OCI-LY1 (cell line): Measurements from ENCODE around the gene PRLH.

ENCODE experiments used
- H2AFZ ChIP-seq: fragments of 200-600 bp; sonication (generic), shearing (Covaris generic); 2 replicates; pipeline ENCODE4 v1.6.0; 2014; ENCODE audit warnings: antibody characterized with exemption, mild to moderate bottlenecking, low read length
- H3F3A ChIP-seq: fragments of 200-600 bp; sonication (generic), shearing (Covaris generic); 2 replicates; pipeline ENCODE4 v1.6.0; 2014; ENCODE audit warnings: mild to moderate bottlenecking, antibody characterized with exemption, low read length, moderate library complexity; ENCODE audit not compliant: insufficient read depth
- H3K27ac ChIP-seq: fragments of 200-600 bp; sonication (generic); 2 replicates; pipeline ENCODE4 v1.5.1; 2014; ENCODE audit warnings: low read length, mixed run types, mild to moderate bottlenecking, low read depth; ENCODE audit not compliant: poor library complexity, severe bottlenecking
- H3K27me3 ChIP-seq: fragments of 200-600 bp; sonication (generic); 2 replicates; pipeline ENCODE4 v1.6.0; 2014; ENCODE audit warnings: antibody characterized with exemption, mild to moderate bottlenecking, low read length, moderate library complexity; ENCODE audit not compliant: insufficient read depth
- H3K36me3 ChIP-seq: fragments of 200-600 bp; sonication (generic); 2 replicates; pipeline ENCODE4 v1.6.1; 2014; ENCODE audit warnings: mild to moderate bottlenecking, antibody characterized with exemption, low read length, moderate library complexity, mixed read lengths; ENCODE audit not compliant: insufficient read depth
- H3K4me1 ChIP-seq: fragments of 200-600 bp; sonication (generic); 2 replicates; pipeline ENCODE4 v1.5.1; 2014; ENCODE audit warnings: mild to moderate bottlenecking, low read length, moderate library complexity; ENCODE audit not compliant: insufficient read depth, severe bottlenecking
- H3K4me2 ChIP-seq: fragments of 200-600 bp; sonication (generic), shearing (Covaris generic); 2 replicates; pipeline ENCODE4 v1.6.1; 2014; ENCODE audit warnings: low read length
- H3K4me3 ChIP-seq: fragments of 200-600 bp; sonication (generic); 2 replicates; pipeline ENCODE4 v1.5.1; 2014; ENCODE audit warnings: low read length, low read depth, mild to moderate bottlenecking, mixed read lengths; ENCODE audit not compliant: poor library complexity, severe bottlenecking
- H3K79me2 ChIP-seq: fragments of 200-600 bp; shearing (Covaris generic); 2 replicates; pipeline ENCODE4 v1.6.1; 2016; ENCODE audit warnings: mixed run types, low read length, mixed read lengths; ENCODE audit not compliant: insufficient read depth
- H3K9ac ChIP-seq: fragments of 200-600 bp; sonication (generic), shearing (Covaris generic); 2 replicates; pipeline ENCODE4 v1.6.1; 2014; ENCODE audit warnings: mild to moderate bottlenecking, low read length, mixed read lengths
- H3K9me2 ChIP-seq: fragments of 200-600 bp; sonication (generic), shearing (Covaris generic); 2 replicates; pipeline ENCODE4 v1.6.1; 2014; ENCODE audit warnings: low read depth, mild to moderate bottlenecking, low read length, mixed read lengths
- H3K9me3 ChIP-seq: fragments of 200-600 bp; shearing (Covaris generic); 2 replicates; pipeline ENCODE4 v1.6.1; 2014; ENCODE audit warnings: low read length, mixed read lengths
- H4K20me1 ChIP-seq: fragments of 200-600 bp; sonication (generic), shearing (Covaris generic); 2 replicates; pipeline ENCODE4 v1.6.0; 2016; ENCODE audit warnings: mild to moderate bottlenecking, low read length; ENCODE audit not compliant: insufficient read depth
- EZH2 ChIP-seq: fragments of 200-600 bp; sonication (generic), shearing (Covaris generic); IDR thresholded peaks from 2 replicates; pipeline ENCODE4 v1.8.0; 2017; ENCODE audit warnings: borderline replicate concordance, mixed run types, mild to moderate bottlenecking, antibody characterized with exemption, low read length, moderate library complexity, mixed read lengths
- TF ChIP-seq, protein P1 (sequence below): fragments of 200-600 bp; sonication (generic), shearing (Covaris generic); IDR thresholded peaks from 2 replicates; pipeline ENCODE4 v1.5.1; 2017; ENCODE audit warnings: mild to moderate bottlenecking, antibody characterized with exemption, low read length, moderate library complexity, mixed read lengths

PRLH gene

DNA sequence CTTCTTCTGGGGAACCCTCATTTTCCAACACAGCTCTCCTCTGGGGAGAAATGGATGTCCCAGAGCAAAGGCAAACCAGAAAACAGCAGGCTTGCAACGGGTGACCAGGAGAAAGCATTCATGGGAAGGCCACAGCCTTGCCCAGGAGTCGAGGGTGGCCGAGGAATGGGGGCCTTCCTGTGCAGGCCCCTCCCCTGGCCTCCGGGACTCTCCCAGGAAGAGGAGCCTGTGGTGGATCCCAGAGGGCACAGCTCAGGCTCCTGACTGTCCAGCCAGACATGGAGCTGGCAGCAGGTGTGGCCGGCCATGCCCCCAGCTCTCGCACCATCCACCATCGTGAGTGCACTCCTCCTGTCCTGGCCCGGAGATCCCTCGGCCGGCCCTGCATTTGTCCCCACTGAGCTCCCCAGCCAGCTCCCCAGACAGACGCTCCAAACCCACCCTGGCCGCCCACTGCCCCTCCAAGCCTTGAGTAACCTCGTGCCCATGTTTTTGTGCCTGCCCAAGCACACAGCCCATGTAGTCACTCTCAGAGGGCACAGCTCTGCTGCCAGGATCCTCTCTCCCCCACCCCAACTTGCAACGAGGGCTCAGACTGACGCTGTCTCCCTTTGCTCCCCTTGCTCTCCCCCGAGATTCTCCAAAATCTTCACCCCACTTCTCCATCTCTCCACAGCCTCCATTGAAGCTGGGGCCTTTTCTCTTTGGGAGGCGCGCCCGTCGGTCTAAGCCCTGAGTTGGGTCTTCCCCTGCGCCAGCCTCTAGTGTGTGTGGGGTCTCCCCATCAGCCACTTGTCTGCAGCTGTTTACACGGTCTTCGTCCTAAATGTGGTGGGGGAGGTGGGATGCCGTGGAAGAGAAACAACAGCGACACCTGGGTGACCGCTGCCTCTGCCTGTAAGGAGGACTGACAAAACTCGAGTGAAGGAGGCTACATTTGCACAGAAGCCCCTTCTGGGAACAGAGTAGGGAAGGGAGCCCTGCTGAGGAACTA, 9.8 kb downstream of the PRLH start:
- Histone ChIP-seq H3K36me3 (no peaks in the 10 kb centered on the region), H3K4me3 (no peak overlapping the region), H3K4me1 (no peaks in the 10 kb centered on the region), H4K20me1 (no peaks in the 10 kb centered on the region), H3K4me2 (no peak overlapping the region), H3K9me2 (no peaks in the 10 kb centered on the region), H3K9ac (no peak overlapping the region), H2AFZ (no peak overlapping the region), H3K27ac (no peak overlapping the region), H3K9me3 (no peaks in the 10 kb centered on the region), H3F3A (no peaks in the 10 kb centered on the region), H3K79me2 (no peaks in the 10 kb centered on the region), H3K27me3 (peaks cover 16% of the 10 kb centered on the region)
- TF ChIP-seq, protein P1, sequence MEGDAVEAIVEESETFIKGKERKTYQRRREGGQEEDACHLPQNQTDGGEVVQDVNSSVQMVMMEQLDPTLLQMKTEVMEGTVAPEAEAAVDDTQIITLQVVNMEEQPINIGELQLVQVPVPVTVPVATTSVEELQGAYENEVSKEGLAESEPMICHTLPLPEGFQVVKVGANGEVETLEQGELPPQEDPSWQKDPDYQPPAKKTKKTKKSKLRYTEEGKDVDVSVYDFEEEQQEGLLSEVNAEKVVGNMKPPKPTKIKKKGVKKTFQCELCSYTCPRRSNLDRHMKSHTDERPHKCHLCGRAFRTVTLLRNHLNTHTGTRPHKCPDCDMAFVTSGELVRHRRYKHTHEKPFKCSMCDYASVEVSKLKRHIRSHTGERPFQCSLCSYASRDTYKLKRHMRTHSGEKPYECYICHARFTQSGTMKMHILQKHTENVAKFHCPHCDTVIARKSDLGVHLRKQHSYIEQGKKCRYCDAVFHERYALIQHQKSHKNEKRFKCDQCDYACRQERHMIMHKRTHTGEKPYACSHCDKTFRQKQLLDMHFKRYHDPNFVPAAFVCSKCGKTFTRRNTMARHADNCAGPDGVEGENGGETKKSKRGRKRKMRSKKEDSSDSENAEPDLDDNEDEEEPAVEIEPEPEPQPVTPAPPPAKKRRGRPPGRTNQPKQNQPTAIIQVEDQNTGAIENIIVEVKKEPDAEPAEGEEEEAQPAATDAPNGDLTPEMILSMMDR, result no peak
- TF ChIP-seq EZH2, result no peak

DNA sequence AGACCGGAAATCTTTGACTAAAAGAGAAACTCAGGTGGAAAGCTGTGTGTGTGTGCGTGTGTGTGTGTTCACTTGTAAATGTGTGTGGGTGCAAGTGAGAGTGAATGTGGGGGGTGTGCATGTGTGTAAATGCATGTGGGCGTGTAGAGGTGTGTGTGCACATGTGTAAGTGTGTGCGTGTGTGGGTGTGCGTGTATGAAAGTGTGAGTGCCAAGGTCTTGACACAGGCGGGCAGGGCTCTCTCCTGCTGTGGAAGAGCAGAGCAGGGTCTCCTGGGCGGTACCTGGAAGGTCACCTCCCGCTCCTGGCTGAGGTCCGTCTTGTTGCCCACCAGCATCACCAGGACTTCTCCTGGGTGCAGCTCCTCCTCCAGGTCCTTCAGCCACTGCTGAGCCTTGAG, 10.6 kb downstream of the PRLH start:
- Histone ChIP-seq H3K4me1 (peaks cover 3% of the 10 kb centered on the region), H3K79me2 (no peaks in the 10 kb centered on the region), H4K20me1 (no peaks in the 10 kb centered on the region), H3K9me2 (no peaks in the 10 kb centered on the region), H3F3A (no peaks in the 10 kb centered on the region), H3K36me3 (no peaks in the 10 kb centered on the region), H3K4me3 (no peak overlapping the region), H3K9me3 (no peaks in the 10 kb centered on the region), H3K27me3 (peaks cover 16% of the 10 kb centered on the region), H3K27ac (no peak overlapping the region), H3K9ac (no peak overlapping the region), H2AFZ (no peak overlapping the region), H3K4me2 (no peak overlapping the region)
- TF ChIP-seq, protein P1, result no peak
- no peak for TF ChIP-seq EZH2

DNA sequence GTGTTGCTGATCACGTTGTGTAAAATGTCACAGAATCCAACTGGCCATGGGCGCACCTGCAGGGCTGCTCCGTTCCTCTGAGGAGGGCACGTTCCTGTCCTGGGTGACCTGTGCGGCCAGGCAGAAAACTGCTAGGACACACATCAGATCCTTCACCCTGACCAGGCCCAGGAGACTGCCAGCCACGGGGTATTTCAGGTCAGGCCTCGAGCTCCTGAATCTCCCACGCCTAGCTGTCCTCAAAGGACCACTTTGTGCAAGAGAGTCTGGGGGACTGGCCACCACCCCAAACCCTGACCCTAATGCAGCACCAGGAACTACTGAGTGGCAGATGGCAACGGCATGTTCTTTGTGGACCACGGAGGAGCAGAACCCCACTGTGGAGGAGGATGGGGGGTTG, 11.1 kb downstream of the PRLH start:
- H3K27me3 ChIP-seq, result peaks cover 16% of the 10 kb centered on the region
- H3K9ac ChIP-seq, result no peak overlapping the region
- no peaks in the 10 kb centered on the region for H3F3A ChIP-seq
- H3K79me2 ChIP-seq, result no peaks in the 10 kb centered on the region
- H4K20me1 ChIP-seq, result no peaks in the 10 kb centered on the region
- H3K4me2 ChIP-seq, result no peak overlapping the region
- H3K27ac ChIP-seq, result no peak overlapping the region
- H3K9me3 ChIP-seq, result no peaks in the 10 kb centered on the region
- H3K4me1 ChIP-seq, result peaks cover 3% of the 10 kb centered on the region
- H2AFZ ChIP-seq, result no peak overlapping the region
- no peaks in the 10 kb centered on the region for H3K36me3 ChIP-seq
- H3K4me3 ChIP-seq, result no peak overlapping the region
- TF ChIP-seq, protein P1, result no peak
- TF ChIP-seq EZH2, result no peak
- no peaks in the 10 kb centered on the region for H3K9me2 ChIP-seq
